ENCODE results near the gene DNAJC7. TPM values are rescaled to one million over a fixed set of nuclear protein-coding genes. Genes with fewer than 3 reads are reported as not detected.

Gene DNAJC7
- total RNA-seq, 1 experiment from 2014 or later: 72.0 TPM

- in situ Hi-C loops (cut with HindIII; ENCODE audit: low pct_unique_long_range_greater_than_20kb, low sequenced_read_pairs): no loop called here
- intact Hi-C loops (cut with micrococcal nuclease; ENCODE audit: unreplicated experiment): no loop called here
- H3K27ac ChIP-seq (ENCODE audit: low read length): no peak overlapping the region
- no peaks in the 10 kb centered on the region for H3K9me3 ChIP-seq (ENCODE audit: control insufficient read depth, insufficient read depth, low read depth, low read length)
- ATAC-seq (no peak), DNase-seq (ENCODE audit: low read depth, low spot score) (no peak)
- no peak for TF ChIP-seq REST (IDR thresholded peaks at IDR 0.05; ENCODE audit: insufficient read depth in 1 of 2, low read depth in 2 of 2, low read length in 1 of 2)
- TF ChIP-seq CTCF (IDR thresholded peaks at IDR 0.05): no peak
- no peak for TF ChIP-seq POLR2AphosphoS5 (IDR thresholded peaks at IDR 0.05; ENCODE audit: low read depth, low read length)
- no peak for TF ChIP-seq SIN3A (IDR thresholded peaks at IDR 0.05; ENCODE audit: borderline replicate concordance, insufficient read depth, low read depth, low read length)
- TF ChIP-seq TCF7L2 (IDR thresholded peaks at IDR 0.05; ENCODE audit: low read depth, low read length): no peak
- CTCF ChIA-PET: no interaction called here
- no peaks in the 10 kb centered on the region for H3K27me3 ChIP-seq (ENCODE audit: control insufficient read depth, insufficient read depth, low read length)
- H3K36me3 ChIP-seq (ENCODE audit: control insufficient read depth, insufficient read depth, low read length): peaks cover 9% of the 10 kb centered on the region
- H3K4me1 ChIP-seq (ENCODE audit: control insufficient read depth, insufficient read depth, low read length): no peaks in the 10 kb centered on the region
- POLR2A ChIA-PET: no interaction called here
- BruUV-seq (replicated peaks): no TSS peak
- H3K4me3 ChIP-seq (ENCODE audit: low read depth in 2 of 2, low read length in 2 of 2): no peak overlapping the region
Observed at GRCh38 chr17:41987642-41988041, 29.6 kb downstream of the DNAJC7 start.

GRCh38 chr17:41986634-41987033, 30.6 kb downstream of the DNAJC7 start:
- no peak overlapping the region for H3K27ac ChIP-seq (ENCODE audit: low read length)
- POLR2A ChIA-PET: no interaction called here
- no TSS peak for BruUV-seq (replicated peaks)
- intact Hi-C loops (cut with micrococcal nuclease; ENCODE audit: unreplicated experiment) (no loop called here), in situ Hi-C loops (cut with HindIII; ENCODE audit: low pct_unique_long_range_greater_than_20kb, low sequenced_read_pairs) (no loop called here)
- ATAC-seq (no peak), DNase-seq (ENCODE audit: low read depth, low spot score) (no peak)
- CTCF ChIA-PET: no interaction called here
- TF ChIP-seq CTCF (IDR thresholded peaks at IDR 0.05) (no peak), SIN3A (IDR thresholded peaks at IDR 0.05; ENCODE audit: borderline replicate concordance, insufficient read depth, low read depth, low read length) (no peak), POLR2AphosphoS5 (IDR thresholded peaks at IDR 0.05; ENCODE audit: low read depth, low read length) (no peak), TCF7L2 (IDR thresholded peaks at IDR 0.05; ENCODE audit: low read depth, low read length) (no peak), REST (IDR thresholded peaks at IDR 0.05; ENCODE audit: insufficient read depth in 1 of 2, low read depth in 2 of 2, low read length in 1 of 2) (no peak)
- no peaks in the 10 kb centered on the region for H3K4me1 ChIP-seq (ENCODE audit: control insufficient read depth, insufficient read depth, low read length)
- no peaks in the 10 kb centered on the region for H3K27me3 ChIP-seq (ENCODE audit: control insufficient read depth, insufficient read depth, low read length)
- peaks cover 12% of the 10 kb centered on the region for H3K36me3 ChIP-seq (ENCODE audit: control insufficient read depth, insufficient read depth, low read length)
- no peaks in the 10 kb centered on the region for H3K9me3 ChIP-seq (ENCODE audit: control insufficient read depth, insufficient read depth, low read depth, low read length)
- H3K4me3 ChIP-seq (ENCODE audit: low read depth in 2 of 2, low read length in 2 of 2): no peak overlapping the region
